Breast epithelium (tissue), 3 donors: ENCODE results near the gene HOMEZ.

Experiments
- CTCF ChIP-seq, 3 donors: fragments of 450-650 bp; IDR thresholded peaks; one replicate each; pipeline ENCODE4 v1.5.1; 2016 to 2017; ENCODE audit warnings: antibody characterized with exemption in 3 of 3, mild to moderate bottlenecking in 3 of 3, moderate library complexity in 3 of 3
- POLR2A ChIP-seq: fragments of 450-650 bp; IDR thresholded peaks from one replicate; pipeline ENCODE4 v1.6.1; 2016; ENCODE audit warnings: antibody characterized with exemption, mild to moderate bottlenecking, moderate library complexity

GRCh38 chr14:23335623-23336022 lies 49.7 kb upstream of the HOMEZ start:
- TF ChIP-seq CTCF (IDR thresholded peaks at IDR 0.05) (no peak), POLR2A (no peak)
